ENCODE results near the gene PAF1.

DNA sequence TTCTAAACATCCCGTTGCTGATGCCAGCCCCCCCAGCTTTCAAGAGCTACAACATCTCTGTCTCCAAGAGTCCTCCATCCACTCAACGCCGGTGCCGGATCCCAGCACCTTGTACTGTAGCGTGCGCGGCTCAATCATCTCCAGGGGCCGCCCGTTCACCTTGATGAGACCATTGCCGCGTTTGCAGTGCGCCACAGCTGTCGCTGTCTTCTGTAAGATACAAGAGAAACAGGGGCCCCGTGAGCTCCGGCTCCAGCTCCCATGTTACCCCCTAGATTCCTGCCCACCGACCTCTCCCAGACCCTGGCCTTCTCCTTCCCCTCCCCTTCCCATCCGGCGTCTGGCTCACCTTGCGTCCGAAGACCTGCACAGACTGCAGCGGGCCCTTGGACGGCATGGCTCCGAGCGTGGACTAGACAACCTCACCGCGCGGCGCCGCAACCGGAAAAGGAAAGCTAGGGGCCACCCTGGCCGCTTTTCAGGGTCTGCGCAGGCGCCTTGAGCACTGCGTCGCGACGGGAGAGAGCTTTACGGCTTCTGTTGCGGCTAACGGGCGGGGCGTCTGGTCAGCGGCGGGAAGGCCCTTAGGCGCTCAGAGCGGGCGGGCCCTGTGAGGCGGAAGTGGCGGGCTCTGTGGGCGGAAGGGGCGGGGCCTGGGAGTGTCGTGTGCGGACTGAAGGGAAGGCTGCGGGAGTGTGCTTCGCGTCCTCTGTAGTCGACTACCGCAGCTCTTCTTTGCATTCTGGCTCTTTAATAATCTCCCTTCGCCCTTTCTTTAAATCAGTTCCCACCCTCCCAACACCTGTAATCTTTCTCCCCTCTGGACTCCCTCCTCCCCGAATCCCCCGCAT lies 44.8 kb upstream of the PAF1 start, which contains the start of gene RPS16:
- TF ChIP-seq ARNTL (CRISPR knock-in tag; IDR thresholded peaks at IDR 0.05; ENCODE audit: borderline replicate concordance, low read depth) (no peak), RARB (CRISPR knock-in tag; IDR thresholded peaks at IDR 0.05) (no peak)
- TF ChIP-seq, protein P1, sequence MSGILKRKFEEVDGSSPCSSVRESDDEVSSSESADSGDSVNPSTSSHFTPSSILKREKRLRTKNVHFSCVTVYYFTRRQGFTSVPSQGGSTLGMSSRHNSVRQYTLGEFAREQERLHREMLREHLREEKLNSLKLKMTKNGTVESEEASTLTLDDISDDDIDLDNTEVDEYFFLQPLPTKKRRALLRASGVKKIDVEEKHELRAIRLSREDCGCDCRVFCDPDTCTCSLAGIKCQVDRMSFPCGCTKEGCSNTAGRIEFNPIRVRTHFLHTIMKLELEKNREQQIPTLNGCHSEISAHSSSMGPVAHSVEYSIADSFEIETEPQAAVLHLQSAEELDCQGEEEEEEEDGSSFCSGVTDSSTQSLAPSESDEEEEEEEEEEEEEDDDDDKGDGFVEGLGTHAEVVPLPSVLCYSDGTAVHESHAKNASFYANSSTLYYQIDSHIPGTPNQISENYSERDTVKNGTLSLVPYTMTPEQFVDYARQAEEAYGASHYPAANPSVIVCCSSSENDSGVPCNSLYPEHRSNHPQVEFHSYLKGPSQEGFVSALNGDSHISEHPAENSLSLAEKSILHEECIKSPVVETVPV (CRISPR knock-in tag; IDR thresholded peaks at IDR 0.05), result no peak
- TF ChIP-seq, protein P2, sequence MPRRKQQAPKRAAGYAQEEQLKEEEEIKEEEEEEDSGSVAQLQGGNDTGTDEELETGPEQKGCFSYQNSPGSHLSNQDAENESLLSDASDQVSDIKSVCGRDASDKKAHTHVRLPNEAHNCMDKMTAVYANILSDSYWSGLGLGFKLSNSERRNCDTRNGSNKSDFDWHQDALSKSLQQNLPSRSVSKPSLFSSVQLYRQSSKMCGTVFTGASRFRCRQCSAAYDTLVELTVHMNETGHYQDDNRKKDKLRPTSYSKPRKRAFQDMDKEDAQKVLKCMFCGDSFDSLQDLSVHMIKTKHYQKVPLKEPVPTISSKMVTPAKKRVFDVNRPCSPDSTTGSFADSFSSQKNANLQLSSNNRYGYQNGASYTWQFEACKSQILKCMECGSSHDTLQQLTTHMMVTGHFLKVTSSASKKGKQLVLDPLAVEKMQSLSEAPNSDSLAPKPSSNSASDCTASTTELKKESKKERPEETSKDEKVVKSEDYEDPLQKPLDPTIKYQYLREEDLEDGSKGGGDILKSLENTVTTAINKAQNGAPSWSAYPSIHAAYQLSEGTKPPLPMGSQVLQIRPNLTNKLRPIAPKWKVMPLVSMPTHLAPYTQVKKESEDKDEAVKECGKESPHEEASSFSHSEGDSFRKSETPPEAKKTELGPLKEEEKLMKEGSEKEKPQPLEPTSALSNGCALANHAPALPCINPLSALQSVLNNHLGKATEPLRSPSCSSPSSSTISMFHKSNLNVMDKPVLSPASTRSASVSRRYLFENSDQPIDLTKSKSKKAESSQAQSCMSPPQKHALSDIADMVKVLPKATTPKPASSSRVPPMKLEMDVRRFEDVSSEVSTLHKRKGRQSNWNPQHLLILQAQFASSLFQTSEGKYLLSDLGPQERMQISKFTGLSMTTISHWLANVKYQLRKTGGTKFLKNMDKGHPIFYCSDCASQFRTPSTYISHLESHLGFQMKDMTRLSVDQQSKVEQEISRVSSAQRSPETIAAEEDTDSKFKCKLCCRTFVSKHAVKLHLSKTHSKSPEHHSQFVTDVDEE (CRISPR knock-in tag; IDR thresholded peaks at IDR 0.05), result no peak
- TF ChIP-seq, protein P3, sequence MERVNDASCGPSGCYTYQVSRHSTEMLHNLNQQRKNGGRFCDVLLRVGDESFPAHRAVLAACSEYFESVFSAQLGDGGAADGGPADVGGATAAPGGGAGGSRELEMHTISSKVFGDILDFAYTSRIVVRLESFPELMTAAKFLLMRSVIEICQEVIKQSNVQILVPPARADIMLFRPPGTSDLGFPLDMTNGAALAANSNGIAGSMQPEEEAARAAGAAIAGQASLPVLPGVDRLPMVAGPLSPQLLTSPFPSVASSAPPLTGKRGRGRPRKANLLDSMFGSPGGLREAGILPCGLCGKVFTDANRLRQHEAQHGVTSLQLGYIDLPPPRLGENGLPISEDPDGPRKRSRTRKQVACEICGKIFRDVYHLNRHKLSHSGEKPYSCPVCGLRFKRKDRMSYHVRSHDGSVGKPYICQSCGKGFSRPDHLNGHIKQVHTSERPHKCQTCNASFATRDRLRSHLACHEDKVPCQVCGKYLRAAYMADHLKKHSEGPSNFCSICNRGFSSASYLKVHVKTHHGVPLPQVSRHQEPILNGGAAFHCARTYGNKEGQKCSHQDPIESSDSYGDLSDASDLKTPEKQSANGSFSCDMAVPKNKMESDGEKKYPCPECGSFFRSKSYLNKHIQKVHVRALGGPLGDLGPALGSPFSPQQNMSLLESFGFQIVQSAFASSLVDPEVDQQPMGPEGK (CRISPR knock-in tag; IDR thresholded peaks at IDR 0.05; ENCODE audit: borderline replicate concordance), result no peak
